ENCODE measurements around the gene SND1.

SND1 gene

GRCh38 chr7:127658970-127659630 lies 7.1 kb downstream of the SND1 start:
- TF ChIP-seq FOXM1 (IDR thresholded peaks at IDR 0.05; ENCODE audit: borderline replicate concordance), result no peak
- no peak for TF ChIP-seq TARDBP (IDR thresholded peaks at IDR 0.05)
- no peak for TF ChIP-seq L3MBTL2 (conservative IDR thresholded peaks at IDR 0.05)
- no peak for TF ChIP-seq SP1 (IDR thresholded peaks at IDR 0.05)
- no peak for TF ChIP-seq SUZ12 (IDR thresholded peaks at IDR 0.05)
- TF ChIP-seq HDGF (IDR thresholded peaks at IDR 0.05; ENCODE audit: borderline replicate concordance), result no peak
- no peak for TF ChIP-seq CTBP1 (IDR thresholded peaks at IDR 0.05; ENCODE audit: borderline replicate concordance)
- TF ChIP-seq FOXK2 (IDR thresholded peaks at IDR 0.05), result no peak
- no peak for TF ChIP-seq LEF1 (IDR thresholded peaks at IDR 0.05; ENCODE audit: borderline replicate concordance)
- no peak for TF ChIP-seq ZNF384 (IDR thresholded peaks at IDR 0.05)
- TF ChIP-seq, protein P1, sequence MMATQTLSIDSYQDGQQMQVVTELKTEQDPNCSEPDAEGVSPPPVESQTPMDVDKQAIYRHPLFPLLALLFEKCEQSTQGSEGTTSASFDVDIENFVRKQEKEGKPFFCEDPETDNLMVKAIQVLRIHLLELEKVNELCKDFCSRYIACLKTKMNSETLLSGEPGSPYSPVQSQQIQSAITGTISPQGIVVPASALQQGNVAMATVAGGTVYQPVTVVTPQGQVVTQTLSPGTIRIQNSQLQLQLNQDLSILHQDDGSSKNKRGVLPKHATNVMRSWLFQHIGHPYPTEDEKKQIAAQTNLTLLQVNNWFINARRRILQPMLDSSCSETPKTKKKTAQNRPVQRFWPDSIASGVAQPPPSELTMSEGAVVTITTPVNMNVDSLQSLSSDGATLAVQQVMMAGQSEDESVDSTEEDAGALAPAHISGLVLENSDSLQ (IDR thresholded peaks at IDR 0.05), result no peak
- ChIA-PET POLR2A (no interaction called here), CTCF (no interaction called here)
- no peak for DNase-seq (ENCODE audit: extremely low spot score)

- ChIA-PET CTCF (interaction anchor here (0.7 kb wide), 1 partner anchor 491 kb away, joined by 3 read pairs; no protein-coding TSS in a partner anchor), POLR2A (interaction anchor here (1.1 kb wide), 1 partner anchor 77 kb away, joined by 4 read pairs; the partner anchor contains the start of gene ARF5)
- TF ChIP-seq LEF1 (IDR thresholded peaks at IDR 0.05; ENCODE audit: borderline replicate concordance) (no peak), HDGF (IDR thresholded peaks at IDR 0.05; ENCODE audit: borderline replicate concordance) (no peak), L3MBTL2 (conservative IDR thresholded peaks at IDR 0.05) (no peak), SUZ12 (IDR thresholded peaks at IDR 0.05) (no peak), NFRKB (IDR thresholded peaks at IDR 0.05) (no peak), SP1 (IDR thresholded peaks at IDR 0.05) (no peak), CTBP1 (IDR thresholded peaks at IDR 0.05; ENCODE audit: borderline replicate concordance) (no peak)
- TF ChIP-seq, protein P1 (IDR thresholded peaks at IDR 0.05), result no peak
- no peak for DNase-seq (ENCODE audit: extremely low spot score)
Measured at GRCh38 chr7:127665922-127666321, 13.9 kb downstream of the SND1 start.

DNA sequence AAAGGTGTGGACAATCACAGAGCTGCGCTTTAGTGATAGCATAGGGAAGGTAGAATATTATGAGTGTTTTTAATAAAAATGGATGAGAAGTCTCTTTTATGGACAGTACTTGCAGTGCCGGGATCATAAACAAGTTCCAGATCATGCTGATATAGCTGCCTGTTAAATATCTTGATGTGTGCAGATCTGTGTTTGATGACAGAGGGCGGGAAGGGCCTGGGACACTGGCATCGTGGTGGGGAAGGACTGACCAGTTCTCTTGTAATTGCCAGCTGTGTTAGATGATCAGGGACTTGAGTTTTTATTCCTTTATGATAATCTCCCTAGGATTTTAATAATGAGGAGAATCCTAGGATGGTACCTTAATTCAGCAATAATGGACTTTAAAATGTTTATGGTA lies 14.6 kb downstream of the SND1 start:
- TF ChIP-seq LEF1 (IDR thresholded peaks at IDR 0.05; ENCODE audit: borderline replicate concordance), result no peak
- TF ChIP-seq NFRKB (IDR thresholded peaks at IDR 0.05), result no peak
- TF ChIP-seq L3MBTL2 (conservative IDR thresholded peaks at IDR 0.05), result no peak
- no peak for DNase-seq (ENCODE audit: extremely low spot score)
- CTCF ChIA-PET, result interaction anchor here (0.6 to 0.7 kb wide), 2 partner anchors 417 to 769 kb away, joined by 6 to 8 read pairs; no protein-coding TSS in a partner anchor
- POLR2A ChIA-PET, result interaction anchor here (1.1 kb wide), 1 partner anchor 78 kb away, joined by 4 read pairs; the partner anchor contains the start of gene ARF5

- CTCF ChIA-PET, result interaction anchor here (0.6 to 0.7 kb wide), 2 partner anchors 417 to 769 kb away, joined by 6 to 8 read pairs; no protein-coding TSS in a partner anchor
- no peak for DNase-seq (ENCODE audit: extremely low spot score)
Measured at GRCh38 chr7:127667017-127667670, 15.2 kb downstream of the SND1 start.

GRCh38 chr7:127667759-127668530 lies 16.0 kb downstream of the SND1 start:
- TF ChIP-seq FOXM1 (IDR thresholded peaks at IDR 0.05; ENCODE audit: borderline replicate concordance), result no peak
- TF ChIP-seq LEF1 (IDR thresholded peaks at IDR 0.05; ENCODE audit: borderline replicate concordance), result no peak
- TF ChIP-seq ARNT (IDR thresholded peaks at IDR 0.05), result no peak
- no peak for TF ChIP-seq SUZ12 (IDR thresholded peaks at IDR 0.05)
- TF ChIP-seq, protein P1 (IDR thresholded peaks at IDR 0.05), result no peak
- TF ChIP-seq TARDBP (IDR thresholded peaks at IDR 0.05), result no peak
- no peak for TF ChIP-seq FOXA1 (IDR thresholded peaks at IDR 0.05)
- no peak for TF ChIP-seq NFRKB (IDR thresholded peaks at IDR 0.05)
- TF ChIP-seq BHLHE40 (IDR thresholded peaks at IDR 0.05; ENCODE audit: borderline replicate concordance), result no peak
- no peak for TF ChIP-seq L3MBTL2 (conservative IDR thresholded peaks at IDR 0.05)
- TF ChIP-seq FOXK2 (IDR thresholded peaks at IDR 0.05), result no peak
- ChIA-PET POLR2A (no interaction called here), CTCF (no interaction called here)
- no peak for DNase-seq (ENCODE audit: extremely low spot score)

More at GRCh38 chr7:127667017-127667670, 15.2 kb downstream of the SND1 start:
- TF ChIP-seq FOXM1 (IDR thresholded peaks at IDR 0.05; ENCODE audit: borderline replicate concordance), result no peak
- TF ChIP-seq ELF4 (IDR thresholded peaks at IDR 0.05), result no peak
- TF ChIP-seq ARNT (IDR thresholded peaks at IDR 0.05), result no peak
- no peak for TF ChIP-seq FOXK2 (IDR thresholded peaks at IDR 0.05)
- TF ChIP-seq ZNF384 (IDR thresholded peaks at IDR 0.05), result no peak
- no peak for TF ChIP-seq BHLHE40 (IDR thresholded peaks at IDR 0.05; ENCODE audit: borderline replicate concordance)
- TF ChIP-seq SUZ12 (IDR thresholded peaks at IDR 0.05), result no peak
- TF ChIP-seq, protein P1 (IDR thresholded peaks at IDR 0.05), result no peak
- TF ChIP-seq SP1 (IDR thresholded peaks at IDR 0.05), result no peak
- TF ChIP-seq HDGF (IDR thresholded peaks at IDR 0.05; ENCODE audit: borderline replicate concordance), result no peak
- TF ChIP-seq FOXA1 (IDR thresholded peaks at IDR 0.05), result no peak
- no peak for TF ChIP-seq L3MBTL2 (conservative IDR thresholded peaks at IDR 0.05)
- POLR2A ChIA-PET, result interaction anchor here (1.1 kb wide), 1 partner anchor 79 kb away, joined by 4 read pairs; the partner anchor contains the start of gene ARF5
